NT2/D1 (cell line): ENCODE results near the gene ZNF516.

Experiments
- YY1 ChIP-seq: IDR thresholded peaks from 2 replicates; pipeline ENCODE4 v1.6.1; 2011; ENCODE audit not compliant: insufficient read length, insufficient read depth
- ZNF274 ChIP-seq: IDR thresholded peaks from 2 replicates; pipeline ENCODE4 v1.6.1; 2011; ENCODE audit warnings: mild to moderate bottlenecking, low read depth, low read length

DNA sequence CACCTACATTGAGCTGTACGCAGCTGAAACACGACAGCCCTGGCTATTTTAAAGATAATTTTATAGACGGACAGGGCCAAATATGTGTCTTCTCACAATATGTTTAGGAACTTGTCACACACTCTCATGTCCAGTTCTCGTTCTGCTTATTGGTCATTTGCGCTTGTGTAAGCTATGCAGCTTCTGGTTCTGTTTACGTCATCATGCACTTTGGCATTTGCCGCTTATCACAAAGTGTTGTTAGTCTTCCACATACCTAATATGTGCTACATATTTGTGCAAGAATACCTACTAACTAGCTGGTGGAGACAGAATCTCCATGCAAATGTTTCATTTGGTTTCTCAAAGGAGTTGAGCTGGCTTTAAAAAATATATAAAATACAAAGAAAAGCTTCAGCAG, 7.5 kb upstream of the ZNF516 start:
- TF ChIP-seq YY1 = no peak
- TF ChIP-seq ZNF274 = no peak
